Heart left ventricle (tissue), 13 donors: Measurements from ENCODE around the gene LMX1A.

ENCODE experiments used
- CTCF ChIP-seq, 12 donors: fragments of 200-600 bp; sonication (generic) in 4 of 12; IDR thresholded peaks; one replicate each; pipeline versions ENCODE4 v1.5.0 to v1.8.0; 2018 to 2022; ENCODE audit warnings: antibody characterized with exemption in 12 of 12, mild to moderate bottlenecking in 5 of 12
- POLR2A ChIP-seq, 2 donors: fragments of 450-650 bp; IDR thresholded peaks; one replicate each; pipeline ENCODE4 v1.6.1; 2017; ENCODE audit warnings: antibody characterized with exemption in 2 of 2, mild to moderate bottlenecking in 2 of 2, moderate library complexity in 2 of 2
- donor health status: ischemic (EF 13 %, LVEDD 7.1; RV severe dilation, severe dysfunction).
- donor health status: DM: no; HTN: yes; CAD: no.
- donor health status: DM: no; HTN: no; CAD: no.
- donor health status: ischemic (EF 25% LVEDD 6.9; RV normal size, moderate dysfunction).
- donor health status: ischemic (EF 25% LVEDD 5.7; RV mildly dilated, moderate dysfunction).
- donor health status: ischemic (EF 35%, LVEDD 5.7; RV mildly dilated, moderate dysfunction).
- donor health status: nonischemic (EF 11% LVEDD 7.7; RV severe dilation, severe dysfunction).
- donor health status: DM: yes; HTN: yes; CAD: no.
- donor health status: PGD.
- donor health status: ischemic (EF 29% LVEDD 5.4; RV normal size, mild dysfunction).
- donor health status: nonischemic (EF 23%, LVEDD 6.1; RV moderate dilation, normal function).

GRCh38 chr1:165354739-165355138 lies 1.8 kb downstream of the LMX1A start:
- TF ChIP-seq POLR2A (IDR thresholded peaks at IDR 0.05) (no peak), CTCF (IDR thresholded peaks at IDR 0.05) (no peak)
